GM12872 (cell line): ENCODE results near the gene PLXNA1.

Experiments
- TF ChIP-seq, protein P1 (sequence below): IDR thresholded peaks from 3 replicates; pipeline ENCODE4 v1.5.1; 2011; ENCODE audit warnings: low read depth, mild to moderate bottlenecking, low read length, moderate library complexity; ENCODE audit not compliant: insufficient read depth

The PLXNA1 gene

DNA sequence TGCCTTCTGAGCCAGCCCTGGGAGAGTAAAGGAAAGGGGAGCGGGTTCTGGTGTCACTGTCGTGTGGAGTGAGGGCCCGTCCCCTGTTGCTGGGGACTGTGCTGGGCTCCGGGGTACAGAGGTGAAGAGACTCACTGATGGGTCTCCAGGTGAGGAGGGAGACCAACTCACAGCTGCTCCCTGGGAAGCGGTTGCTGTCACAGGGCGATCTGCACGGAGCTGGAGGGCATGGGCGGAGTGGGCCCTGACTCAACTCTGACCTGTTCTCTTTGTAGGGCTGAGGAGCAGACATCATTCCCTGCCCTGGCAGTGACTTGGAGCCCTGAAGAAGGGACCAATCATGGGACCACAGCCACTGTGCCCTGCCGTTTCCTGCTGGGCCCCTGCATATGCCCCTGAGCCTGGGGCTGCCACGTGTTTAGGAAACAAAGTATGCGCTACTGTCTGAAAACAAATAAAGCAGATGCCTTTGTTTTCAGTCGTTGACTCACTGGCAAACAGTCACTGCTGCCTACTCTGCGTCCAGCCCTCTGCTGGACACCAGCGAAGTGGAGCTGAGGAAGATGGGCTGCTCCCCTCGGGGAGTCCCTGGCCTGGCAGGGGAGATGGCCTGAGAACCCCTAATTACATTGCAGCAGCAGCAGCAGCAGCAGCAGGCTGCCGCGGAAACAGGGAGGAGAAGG is 22.9 kb upstream of the PLXNA1 start:
- TF ChIP-seq, protein P1, sequence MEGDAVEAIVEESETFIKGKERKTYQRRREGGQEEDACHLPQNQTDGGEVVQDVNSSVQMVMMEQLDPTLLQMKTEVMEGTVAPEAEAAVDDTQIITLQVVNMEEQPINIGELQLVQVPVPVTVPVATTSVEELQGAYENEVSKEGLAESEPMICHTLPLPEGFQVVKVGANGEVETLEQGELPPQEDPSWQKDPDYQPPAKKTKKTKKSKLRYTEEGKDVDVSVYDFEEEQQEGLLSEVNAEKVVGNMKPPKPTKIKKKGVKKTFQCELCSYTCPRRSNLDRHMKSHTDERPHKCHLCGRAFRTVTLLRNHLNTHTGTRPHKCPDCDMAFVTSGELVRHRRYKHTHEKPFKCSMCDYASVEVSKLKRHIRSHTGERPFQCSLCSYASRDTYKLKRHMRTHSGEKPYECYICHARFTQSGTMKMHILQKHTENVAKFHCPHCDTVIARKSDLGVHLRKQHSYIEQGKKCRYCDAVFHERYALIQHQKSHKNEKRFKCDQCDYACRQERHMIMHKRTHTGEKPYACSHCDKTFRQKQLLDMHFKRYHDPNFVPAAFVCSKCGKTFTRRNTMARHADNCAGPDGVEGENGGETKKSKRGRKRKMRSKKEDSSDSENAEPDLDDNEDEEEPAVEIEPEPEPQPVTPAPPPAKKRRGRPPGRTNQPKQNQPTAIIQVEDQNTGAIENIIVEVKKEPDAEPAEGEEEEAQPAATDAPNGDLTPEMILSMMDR, result no peak

DNA sequence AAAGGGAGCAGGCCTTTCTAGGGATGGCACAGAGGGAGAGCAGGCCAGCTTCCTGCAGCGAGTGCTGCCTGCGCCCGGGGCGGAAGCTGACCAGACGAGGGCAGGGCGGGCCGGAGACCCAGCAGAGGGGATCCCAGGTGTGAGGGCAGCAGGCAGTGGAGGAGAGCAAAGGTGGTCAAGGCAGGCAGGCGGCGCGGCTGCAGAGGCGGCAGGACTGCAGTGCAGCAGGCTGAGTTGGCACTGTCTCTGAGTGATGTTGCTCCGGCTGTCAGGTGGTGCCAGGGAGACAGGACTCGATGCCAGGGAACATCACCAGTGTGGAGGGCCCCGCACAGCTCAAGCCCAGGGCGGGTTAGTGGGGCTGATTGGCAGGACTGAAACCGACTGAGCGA is 22.3 kb upstream of the PLXNA1 start:
- TF ChIP-seq, protein P1, result no peak

DNA sequence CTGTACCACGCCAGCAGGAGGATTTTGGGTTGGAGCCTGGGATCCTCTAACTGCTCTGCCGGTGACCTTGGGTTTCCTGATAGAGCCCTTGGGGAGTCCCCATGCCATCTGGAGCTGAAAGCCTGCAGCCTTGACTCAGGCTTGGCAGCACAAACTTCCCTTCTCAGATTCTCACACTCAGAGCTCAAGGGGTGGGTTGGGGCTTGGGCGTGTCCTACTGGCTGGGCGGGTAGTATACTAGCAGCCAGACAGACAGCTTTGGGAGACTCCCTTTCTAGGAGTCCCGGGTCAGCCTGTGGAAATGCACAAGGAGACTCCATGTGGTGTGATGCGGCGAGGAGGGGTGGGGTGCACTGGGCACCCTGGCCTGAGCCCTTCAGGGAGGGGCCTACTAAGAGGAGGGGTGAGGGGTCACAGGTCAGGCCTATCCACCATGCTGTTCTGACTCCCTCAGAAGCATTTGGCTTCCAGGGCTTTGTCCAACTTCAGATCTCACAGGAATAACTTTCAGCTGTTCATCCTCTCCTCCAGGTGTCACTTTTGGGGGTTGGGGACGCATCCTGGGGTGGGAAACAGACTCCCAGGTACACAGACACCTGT is 21.6 kb upstream of the PLXNA1 start:
- TF ChIP-seq, protein P1, result no peak

DNA sequence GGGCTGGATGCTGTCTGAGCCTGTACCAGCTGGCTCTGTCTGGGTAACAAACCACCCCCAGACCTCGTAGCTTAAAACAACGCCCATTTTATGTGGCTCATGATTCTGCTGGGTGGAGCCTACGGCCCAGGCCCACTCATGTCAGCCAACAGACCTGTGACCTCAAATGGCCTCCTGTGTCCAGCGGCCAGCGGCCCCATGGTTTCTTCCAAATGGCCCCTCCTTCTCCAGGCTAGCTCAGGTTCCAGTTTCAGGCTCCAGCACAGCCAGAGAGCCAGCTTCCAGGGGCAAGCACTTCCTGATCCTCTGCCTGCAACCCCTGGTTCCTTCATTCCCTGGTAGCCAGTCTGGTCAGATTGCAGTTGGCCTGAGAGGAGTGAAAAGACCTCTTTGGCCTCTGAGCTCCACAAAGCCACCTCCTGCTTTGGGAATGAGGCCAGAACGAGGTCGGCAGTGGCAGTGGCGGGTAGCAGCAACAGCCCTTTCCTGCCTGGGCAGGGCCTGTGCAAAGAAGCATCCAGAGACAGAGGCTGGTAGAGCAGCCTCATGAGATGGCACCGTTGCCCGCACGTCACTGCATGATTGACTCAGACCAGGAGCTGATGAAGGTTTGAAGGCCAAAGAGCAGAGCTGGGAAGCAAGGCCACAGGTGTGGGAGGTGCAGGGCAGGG is 21.0 kb upstream of the PLXNA1 start:
- TF ChIP-seq, protein P1, result no peak

DNA sequence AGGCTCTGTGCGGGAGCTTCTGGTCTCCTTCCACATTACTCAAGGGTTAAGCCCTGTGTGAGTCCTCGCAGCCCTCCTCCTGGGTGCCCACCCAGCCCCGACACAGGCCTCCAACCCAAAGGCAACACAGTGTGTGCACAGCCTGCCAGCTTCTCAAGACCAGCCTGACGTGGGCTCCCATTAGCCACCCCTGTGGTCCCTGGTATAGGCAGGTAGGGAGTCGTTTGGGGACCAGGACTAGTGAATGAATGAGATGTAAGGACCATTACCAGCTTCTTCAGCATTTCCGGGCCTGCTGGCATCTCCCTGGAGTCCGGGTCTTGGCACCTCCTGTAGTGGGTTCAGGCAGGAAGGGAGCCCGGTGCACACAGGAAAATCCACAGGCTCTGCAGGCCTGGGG is 20.2 kb upstream of the PLXNA1 start:
- TF ChIP-seq, protein P1, result no peak

DNA sequence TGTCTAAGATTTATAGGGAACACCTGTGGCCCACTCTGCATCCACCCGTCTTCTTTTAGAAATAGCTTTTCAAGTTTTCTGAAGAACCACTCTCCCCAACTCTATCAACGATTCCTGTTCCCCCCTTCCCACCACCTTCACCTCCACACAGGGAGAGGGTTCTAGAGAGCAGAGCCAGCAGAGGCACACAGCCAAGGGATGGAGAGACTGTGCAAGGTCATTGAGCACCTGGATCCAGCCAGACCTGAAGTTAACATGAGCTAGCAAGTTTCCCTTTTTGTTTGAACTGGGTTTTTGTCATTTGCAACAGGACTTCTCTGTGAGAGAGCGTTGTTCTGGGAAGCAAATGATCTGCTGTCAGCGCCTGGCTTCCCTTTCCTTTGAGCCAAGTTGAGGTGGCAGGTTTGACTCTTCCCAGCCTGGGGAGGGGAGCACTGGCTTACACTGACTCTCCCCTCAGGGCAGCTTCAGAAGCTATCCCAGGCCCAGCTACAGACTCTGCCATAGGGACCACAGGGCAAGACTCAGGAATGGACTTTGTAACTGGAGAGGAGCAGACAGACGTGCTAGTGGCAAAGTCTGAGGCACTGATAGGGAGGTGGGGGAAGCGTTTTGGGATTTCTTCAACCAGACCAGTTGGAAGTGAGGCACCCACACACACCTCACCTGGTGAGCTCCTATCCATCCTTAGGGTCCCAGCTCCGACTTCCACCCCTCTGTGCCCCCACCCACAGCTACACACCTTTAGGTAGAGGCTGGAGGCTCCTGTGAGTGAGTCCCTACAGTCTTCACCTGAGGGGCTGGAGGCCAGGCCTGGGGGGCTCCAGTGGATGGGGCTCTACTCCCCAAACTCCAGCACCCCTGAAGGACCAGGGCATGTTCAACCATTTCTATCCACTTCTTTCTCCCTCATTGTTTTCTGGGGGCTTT is 19.4 kb upstream of the PLXNA1 start:
- TF ChIP-seq, protein P1, result no peak

DNA sequence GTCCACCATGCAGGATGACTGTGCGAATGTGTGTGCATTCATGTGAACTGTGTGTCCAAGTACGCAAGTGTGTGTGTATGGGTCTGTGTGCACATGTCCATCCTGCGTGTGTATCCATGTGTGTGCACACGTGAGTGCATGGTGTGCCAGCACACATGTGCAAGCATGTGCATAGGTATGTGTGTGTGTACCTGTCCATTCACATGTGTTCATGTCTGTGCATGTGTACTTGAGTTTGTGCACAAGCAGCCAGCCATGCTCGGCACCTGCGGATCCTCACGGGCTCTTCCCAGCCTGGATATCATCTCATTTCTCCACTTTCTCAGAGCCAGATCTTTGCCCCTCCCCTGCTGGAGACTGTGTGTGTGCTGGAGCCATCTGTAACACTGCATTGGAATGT is 18.7 kb upstream of the PLXNA1 start:
- TF ChIP-seq, protein P1, result no peak
